Measurements from ENCODE around the gene CACNA2D3.

GRCh38 chr3:54785976-54786375, 663.6 kb downstream of the CACNA2D3 start:
- no peak for TF ChIP-seq POLR2AphosphoS5 (IDR thresholded peaks at IDR 0.05; ENCODE audit: borderline replicate concordance, low read depth, low read length)
- TF ChIP-seq EZH2 (IDR thresholded peaks at IDR 0.05) = no peak
- TF ChIP-seq FOXP2 (optimal IDR thresholded peaks at IDR 0.05; ENCODE audit: control extremely low read depth, extremely low read length, insufficient read depth) = no peak
